K562 (cell line): ENCODE results near the gene CCN6. TPM values are rescaled to one million over a fixed set of nuclear protein-coding genes. Genes with fewer than 3 reads are reported as not detected.

Experiments used
- ATAC-seq: fragments of 200-7000 bp; cut with Tn5 transposase; 3 replicates; pipeline ENCODE4 v1.9.1; 2020; ENCODE audit warnings: moderate library complexity
- BruUV-seq: library from RNA; stranded (reverse); fragments of 400-500 nt; replicated peaks from 2 replicates; lab custom pipeline; 2021; lab: Mats Ljungman, UMichigan
- CTCF ChIA-PET: fragments of 300-600 bp; formaldehyde crosslinking; extraction: SDS; loops from one replicate; lab custom pipeline; 2021; ENCODE audit warnings: low intra/inter-chr PET ratio; lab: Yijun Ruan, JAX
- POLR2A ChIA-PET: fragments of 300-600, 350-650 bp; sonication (Branson Sonifier 250); formaldehyde crosslinking; extraction: SDS; loops from one replicate; lab custom pipeline; 2021; ENCODE audit warnings: antibody characterized with exemption, inconsistent platforms; lab: Yijun Ruan, JAX
- DNase-seq, 4 experiments: peaks; one replicate each; pipeline versions ENCODE4 v3.0.0 to v3.0.0-alpha.2; 2011 to 2018; ENCODE audit warnings: low spot score in 3 of 4, mixed read lengths in 3 of 4; ENCODE audit errors: extremely low read depth in 1 of 4
- FAIRE-seq: peaks from 2 replicates; lab custom pipeline; 2011; peaks lifted over from hg19 to GRCh38; lab: Jason Lieb, UNC
- H2AFZ ChIP-seq: 2 replicates; pipeline ENCODE4 v1.6.0; 2011; ENCODE audit warnings: low read depth, low read length, control low read depth, inconsistent platforms
- H3K27ac ChIP-seq: fragments of 200-600 bp; 3 replicates; pipeline ENCODE4 v1.8.0; 2011; ENCODE audit warnings: low read depth, mild to moderate bottlenecking, control low read depth, inconsistent platforms, low read length, moderate library complexity, mixed read lengths; ENCODE audit errors: extremely low read depth
- H3K27me3 ChIP-seq, 2 experiments: fragments of 300-600 bp in 1 of 2; 2 replicates in 1 of 2; 3 replicates in 1 of 2; pipeline versions ENCODE4 v1.6.0 to v1.8.0; 2011; ENCODE audit warnings: inconsistent platforms in 2 of 2, low read length in 2 of 2, mild to moderate bottlenecking in 1 of 2, mixed read lengths in 1 of 2, moderate library complexity in 1 of 2; ENCODE audit not compliant: control insufficient read depth in 2 of 2, insufficient read depth in 2 of 2
- H3K36me3 ChIP-seq: fragments of 300-600 bp; 3 replicates; pipeline ENCODE4 v1.8.0; 2011; ENCODE audit warnings: mild to moderate bottlenecking, low read length, inconsistent platforms; ENCODE audit not compliant: control insufficient read depth, insufficient read depth
- H3K4me1 ChIP-seq, 2 experiments: fragments of 200-600 bp in 1 of 2; replicated peaks in 1 of 2; 2 replicates in 1 of 2; 3 replicates in 1 of 2; pipeline versions ENCODE4 v1.5.1 to v1.8.0; 2011; ENCODE audit warnings: inconsistent platforms in 2 of 2, low read length in 2 of 2, mild to moderate bottlenecking in 1 of 2, mixed read lengths in 1 of 2, moderate library complexity in 1 of 2; ENCODE audit not compliant: control insufficient read depth in 2 of 2, insufficient read depth in 2 of 2
- H3K4me2 ChIP-seq: 2 replicates; pipeline ENCODE4 v1.6.1; 2011; ENCODE audit warnings: low read length, control low read depth, inconsistent platforms, mixed read lengths; ENCODE audit not compliant: insufficient read depth
- H3K4me3 ChIP-seq: fragments of 200-600 bp; sonication (generic), shearing (Covaris generic); 2 replicates; pipeline ENCODE4 v1.5.1; 2016; ENCODE audit warnings: control low read depth, inconsistent platforms
- H3K79me2 ChIP-seq: fragments of 200-600 bp; 3 replicates; pipeline ENCODE4 v1.8.0; 2011; ENCODE audit warnings: low read length, inconsistent platforms; ENCODE audit not compliant: control insufficient read depth, insufficient read depth
- H3K9ac ChIP-seq, 2 experiments: 2 replicates each; pipeline versions ENCODE4 v1.6.0 to v1.6.1; 2011; ENCODE audit warnings: low read depth in 2 of 2, low read length in 2 of 2, control low read depth in 1 of 2, inconsistent platforms in 1 of 2, mild to moderate bottlenecking in 1 of 2, mixed read lengths in 1 of 2; ENCODE audit not compliant: insufficient read depth in 1 of 2
- H3K9me1 ChIP-seq: one replicate; pipeline ENCODE4 v1.6.0; 2011; ENCODE audit warnings: inconsistent platforms, mild to moderate bottlenecking, low read length, moderate library complexity; ENCODE audit not compliant: control insufficient read depth, insufficient read depth
- H3K9me3 ChIP-seq: replicated peaks from 2 replicates; pipeline ENCODE4 v1.5.1; 2011; ENCODE audit warnings: low read depth, low read length, inconsistent platforms; ENCODE audit not compliant: control insufficient read depth, insufficient read depth
- H4K20me1 ChIP-seq: replicated peaks from 2 replicates; pipeline ENCODE4 v1.6.1; 2011; ENCODE audit warnings: low read length, inconsistent platforms, mixed read lengths; ENCODE audit not compliant: control insufficient read depth, insufficient read depth
- KHSRP ChIP-seq: fragments of 450-650 bp; IDR thresholded peaks from 2 replicates; pipeline ENCODE4 v1.6.1; 2017
- MEF2A ChIP-seq: IDR thresholded peaks from 2 replicates; pipeline ENCODE4 v1.6.1; 2011; ENCODE audit warnings: low read depth, mild to moderate bottlenecking, low read length, moderate library complexity; ENCODE audit not compliant: control insufficient read depth
- NELFE ChIP-seq: IDR thresholded peaks from 2 replicates; pipeline ENCODE4 v1.6.1; 2011; ENCODE audit warnings: mild to moderate bottlenecking; ENCODE audit not compliant: insufficient read depth, insufficient read length
- POLR2A ChIP-seq: fragments of 450-650 bp; conservative IDR thresholded peaks from 2 replicates; pipeline ENCODE4 v1.6.1; 2016
- POU5F1 ChIP-seq: fragments of 150-350 bp; IDR thresholded peaks from 2 replicates; pipeline ENCODE4 v1.6.1; 2014; ENCODE audit warnings: borderline replicate concordance, low read length, low read depth, mild to moderate bottlenecking; ENCODE audit not compliant: partially characterized antibody
- SIN3A ChIP-seq, 2 experiments: fragments of 150-350 bp in 1 of 2; IDR thresholded peaks; 2 replicates each; pipeline ENCODE4 v1.6.1; 2011 to 2016; ENCODE audit warnings: borderline replicate concordance in 2 of 2, low read depth in 2 of 2, low read length in 2 of 2, mild to moderate bottlenecking in 2 of 2, moderate library complexity in 2 of 2; ENCODE audit not compliant: control insufficient read depth in 1 of 2
- SIRT6 ChIP-seq: IDR thresholded peaks from one replicate; pipeline ENCODE4 v1.6.1; 2012; ENCODE audit warnings: low read depth, mild to moderate bottlenecking, control low read depth, inconsistent platforms, low read length, moderate library complexity
- SNAPC5 ChIP-seq: fragments of 250-450 bp; sonication (Bioruptor Pico); IDR thresholded peaks from 2 replicates; pipeline ENCODE4 v1.8.0; 2021; ENCODE audit warnings: moderate library complexity, mild to moderate bottlenecking, inconsistent platforms
- ZBTB1 ChIP-seq: sonication (generic); formaldehyde crosslinking; IDR thresholded peaks from 2 replicates; pipeline ENCODE4 v1.8.1; 2023; ENCODE audit warnings: missing genetic modification reagents, low read depth, mild to moderate bottlenecking, borderline replicate concordance
- ZNF696 ChIP-seq: fragments of 250-450 bp; sonication (Bioruptor Pico); conservative IDR thresholded peaks from 2 replicates; pipeline ENCODE4 v1.4.0; 2020; ENCODE audit warnings: mild to moderate bottlenecking, moderate library complexity
- WGBS: fragments of 100-300 bp; shearing (Covaris generic); methylation state at CpG from one replicate; pipeline ENCODE4 v1.1.6; 2016; ENCODE audit warnings: low coverage, mixed read lengths; ENCODE audit not compliant: insufficient coverage; ENCODE audit errors: missing lambda C conversion rate; 5-methylcytosine and 5-hydroxymethylcytosine counted together
- in situ Hi-C: fragments of 300-500 bp; cut with MboI; formaldehyde crosslinking; loops from 4 replicates; pipeline ENCODE4 v1.15.0; 2018; ENCODE audit warnings: inconsistent platforms, mixed read lengths
- intact Hi-C: fragments of 100-400 bp; cut with micrococcal nuclease; formaldehyde crosslinking; loops from 2 replicates; pipeline ENCODE4 v1.14.2; 2022
- polyA plus RNA-seq, 8 experiments: library from polyadenylated mRNA; depleted of rRNA in 4 of 8; stranded (reverse) in 5 of 8; unstranded in 3 of 8; fragments of >200 nt; fragmentation: Nextera tagmentation in 2 of 8; fragmentation: Illumina TruSeq in 1 of 8; extraction: Ambion mirVana in 2 of 8; extraction: Trizol in 1 of 8; gene quantifications; 2 replicates each; pipeline versions ENCODE4 v1.2.1 to v1.2.3, GENCODE V29; 2011 to 2014; ENCODE audit warnings: inconsistent platforms in 1 of 8, missing spikeins in 1 of 8
- total RNA-seq, 7 experiments: library from RNA; depleted of rRNA in 6 of 7; stranded (reverse); fragments of >200 nt in 6 of 7; fragmentation: Illumina TruSeq in 2 of 7; extraction: Trizol in 2 of 7; gene quantifications; 2 replicates each; pipeline versions ENCODE4 v1.2.1 to v1.2.3, GENCODE V29; 2011 to 2021; ENCODE audit warnings: low replicate concordance in 1 of 7
- TF ChIP-seq, protein P1 (sequence below), 2 experiments: fragments of 450-650 bp; conservative IDR thresholded peaks; 2 replicates each; pipeline ENCODE4 v1.6.1; 2017; ENCODE audit warnings: mild to moderate bottlenecking in 2 of 2, moderate library complexity in 2 of 2
- TF ChIP-seq, protein P2 (sequence below): fragments of 200-400 bp; formaldehyde crosslinking; IDR thresholded peaks from 2 replicates; pipeline ENCODE4 v1.6.1; 2017; ENCODE audit warnings: mild to moderate bottlenecking, low read depth, low read length, moderate library complexity
- TF ChIP-seq, protein P3 (sequence below): fragments of 450-650 bp; IDR thresholded peaks from 2 replicates; pipeline ENCODE4 v1.6.1; 2016; ENCODE audit warnings: low read depth, mild to moderate bottlenecking, moderate library complexity

CCN6 gene
- total and polyA plus RNA-seq, 9 of the 15 experiments (the other 6 are each of a cell fraction or from before 2014, with no cell fraction given), result 0.04 to 0.62 (median 0.21) TPM; not detected in 2

DNA sequence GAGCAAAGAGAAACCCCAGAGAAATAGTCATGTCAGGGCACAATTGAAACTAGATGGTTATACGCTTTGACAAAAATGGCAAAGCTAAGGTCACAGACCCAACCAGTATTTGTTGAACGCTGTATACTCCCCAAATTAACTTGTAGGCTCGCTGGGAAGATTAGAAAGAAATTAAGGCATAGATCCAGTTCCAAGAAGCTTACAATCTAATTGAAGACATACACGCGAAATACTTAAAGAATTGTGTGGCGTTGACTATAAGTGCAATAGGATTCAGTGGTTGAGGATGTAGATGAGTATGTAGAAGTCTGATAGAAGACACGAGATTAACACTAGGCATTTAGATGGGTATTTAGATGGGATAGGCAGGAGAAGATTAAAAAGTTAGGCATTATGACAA is 34.0 kb downstream of the CCN6 start:
- Histone ChIP-seq H3K9me3 (no peaks in the 10 kb centered on the region), H3K9me1 (no peaks in the 10 kb centered on the region), H3K36me3 (peaks cover 22% of the 10 kb centered on the region), H4K20me1 (no peaks in the 10 kb centered on the region), H3K27ac (no peak overlapping the region; the same call in 2 of the 3 replicates), H3K27me3 (peaks cover 0 to 2% of the 10 kb centered on the region in 2 experiments; a peak in 2 of 5 replicates), H3K4me1 (no peaks in the 10 kb centered on the region; a peak in 1 of 5 replicates), H3K4me2 (peak overlapping the region; percentile 92), H3K9ac (peak overlapping the region; percentile 81 to 98; a peak in 3 of 4 replicates), H3K79me2 (peaks cover 9% of the 10 kb centered on the region; the same call in 2 of the 3 replicates), H3K4me3 (peak overlapping the region; percentile 62), H2AFZ (peak overlapping the region; percentile 95)
- WGBS, result 59% methylated on average over 7 of the region's 7 CpGs
- ChIA-PET POLR2A (interaction anchor here (0.7 to 1.4 kb wide), 3 partner anchors 13 to 1827 kb away, joined by 3 read pairs; no protein-coding TSS in a partner anchor), CTCF (no interaction called here)
- no peak for ATAC-seq
- intact Hi-C loops, result loop anchor here (2.0 to 5.0 kb wide), 2 partner anchors 59 to 75 kb away; no protein-coding TSS in a partner anchor
- no peak for FAIRE-seq
- BruUV-seq, result TSS peak; percentile 82
- TF ChIP-seq NELFE, result no peak
- TF ChIP-seq POLR2A, result no peak
- TF ChIP-seq, protein P1, sequence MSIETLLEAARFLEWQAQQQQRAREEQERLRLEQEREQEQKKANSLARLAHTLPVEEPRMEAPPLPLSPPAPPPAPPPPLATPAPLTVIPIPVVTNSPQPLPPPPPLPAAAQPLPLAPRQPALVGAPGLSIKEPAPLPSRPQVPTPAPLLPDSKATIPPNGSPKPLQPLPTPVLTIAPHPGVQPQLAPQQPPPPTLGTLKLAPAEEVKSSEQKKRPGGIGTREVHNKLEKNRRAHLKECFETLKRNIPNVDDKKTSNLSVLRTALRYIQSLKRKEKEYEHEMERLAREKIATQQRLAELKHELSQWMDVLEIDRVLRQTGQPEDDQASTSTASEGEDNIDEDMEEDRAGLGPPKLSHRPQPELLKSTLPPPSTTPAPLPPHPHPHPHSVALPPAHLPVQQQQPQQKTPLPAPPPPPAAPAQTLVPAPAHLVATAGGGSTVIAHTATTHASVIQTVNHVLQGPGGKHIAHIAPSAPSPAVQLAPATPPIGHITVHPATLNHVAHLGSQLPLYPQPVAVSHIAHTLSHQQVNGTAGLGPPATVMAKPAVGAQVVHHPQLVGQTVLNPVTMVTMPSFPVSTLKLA (conservative IDR thresholded peaks at IDR 0.05), result no peak
- TF ChIP-seq, protein P2, sequence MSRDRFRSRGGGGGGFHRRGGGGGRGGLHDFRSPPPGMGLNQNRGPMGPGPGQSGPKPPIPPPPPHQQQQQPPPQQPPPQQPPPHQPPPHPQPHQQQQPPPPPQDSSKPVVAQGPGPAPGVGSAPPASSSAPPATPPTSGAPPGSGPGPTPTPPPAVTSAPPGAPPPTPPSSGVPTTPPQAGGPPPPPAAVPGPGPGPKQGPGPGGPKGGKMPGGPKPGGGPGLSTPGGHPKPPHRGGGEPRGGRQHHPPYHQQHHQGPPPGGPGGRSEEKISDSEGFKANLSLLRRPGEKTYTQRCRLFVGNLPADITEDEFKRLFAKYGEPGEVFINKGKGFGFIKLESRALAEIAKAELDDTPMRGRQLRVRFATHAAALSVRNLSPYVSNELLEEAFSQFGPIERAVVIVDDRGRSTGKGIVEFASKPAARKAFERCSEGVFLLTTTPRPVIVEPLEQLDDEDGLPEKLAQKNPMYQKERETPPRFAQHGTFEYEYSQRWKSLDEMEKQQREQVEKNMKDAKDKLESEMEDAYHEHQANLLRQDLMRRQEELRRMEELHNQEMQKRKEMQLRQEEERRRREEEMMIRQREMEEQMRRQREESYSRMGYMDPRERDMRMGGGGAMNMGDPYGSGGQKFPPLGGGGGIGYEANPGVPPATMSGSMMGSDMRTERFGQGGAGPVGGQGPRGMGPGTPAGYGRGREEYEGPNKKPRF, result no peak
- no peak for TF ChIP-seq SIRT6
- TF ChIP-seq MEF2A, result no peak
- no peak for TF ChIP-seq SNAPC5 (CRISPR knock-in tag)
- TF ChIP-seq POU5F1, result no peak
- TF ChIP-seq SIN3A (IDR thresholded peaks at IDR 0.05; ENCODE audit: borderline replicate concordance in 2 of 2, control insufficient read depth in 1 of 2, low read depth in 2 of 2, low read length in 2 of 2), result no peak
- no peak for TF ChIP-seq KHSRP
- TF ChIP-seq, protein P3, sequence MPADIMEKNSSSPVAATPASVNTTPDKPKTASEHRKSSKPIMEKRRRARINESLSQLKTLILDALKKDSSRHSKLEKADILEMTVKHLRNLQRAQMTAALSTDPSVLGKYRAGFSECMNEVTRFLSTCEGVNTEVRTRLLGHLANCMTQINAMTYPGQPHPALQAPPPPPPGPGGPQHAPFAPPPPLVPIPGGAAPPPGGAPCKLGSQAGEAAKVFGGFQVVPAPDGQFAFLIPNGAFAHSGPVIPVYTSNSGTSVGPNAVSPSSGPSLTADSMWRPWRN, result no peak
- TF ChIP-seq ZBTB1 (CRISPR knock-in tag), result no peak
- TF ChIP-seq ZNF696 (CRISPR knock-in tag), result no peak
- no peak for DNase-seq
- in situ Hi-C loops, result no loop called here
